ACC112 (cell line): Measurements from ENCODE around the gene PPP1R14C.

Source experiments
- H2AFZ ChIP-seq: fragments of 200-600 bp; sonication (generic); one replicate; pipeline ENCODE4 v1.6.0; 2017; ENCODE audit warnings: antibody characterized with exemption, low read length; ENCODE audit not compliant: unreplicated experiment
- H3K27ac ChIP-seq: fragments of 200-600 bp; sonication (generic); 2 replicates; pipeline ENCODE4 v1.5.1; 2014; ENCODE audit warnings: low read depth, mild to moderate bottlenecking, antibody characterized with exemption, low read length, moderate library complexity
- H3K27me3 ChIP-seq: fragments of 200-600 bp; sonication (generic); 2 replicates; pipeline ENCODE4 v1.6.1; 2014; ENCODE audit warnings: mild to moderate bottlenecking, antibody characterized with exemption, low read length, moderate library complexity, mixed read lengths; ENCODE audit not compliant: insufficient read depth
- H3K36me3 ChIP-seq: fragments of 200-600 bp; sonication (generic); 2 replicates; pipeline ENCODE4 v1.6.1; 2016; ENCODE audit warnings: mild to moderate bottlenecking, antibody characterized with exemption, low read length, moderate library complexity, mixed read lengths; ENCODE audit not compliant: insufficient read depth
- H3K4me1 ChIP-seq: fragments of 200-600 bp; sonication (generic); one replicate; pipeline ENCODE4 v1.6.1; 2016; ENCODE audit warnings: low read length, mixed read lengths; ENCODE audit not compliant: insufficient read depth, unreplicated experiment, control insufficient read depth
- H3K4me3 ChIP-seq: fragments of 200-600 bp; sonication (generic); 2 replicates; pipeline ENCODE4 v1.5.1; 2014; ENCODE audit warnings: mild to moderate bottlenecking, low read depth, low read length
- H3K79me2 ChIP-seq: fragments of 200-600 bp; sonication (generic); one replicate; pipeline ENCODE4 v1.6.0; 2016; ENCODE audit warnings: low read length; ENCODE audit not compliant: control insufficient read depth, unreplicated experiment, insufficient read depth

Gene PPP1R14C

GRCh38 chr6:150203378-150203777 lies 60.5 kb downstream of the PPP1R14C start:
- Histone ChIP-seq H3K27me3 (no peaks in the 10 kb centered on the region), H3K27ac (no peak overlapping the region), H3K4me3 (no peak overlapping the region), H3K4me1 (peaks cover 6% of the 10 kb centered on the region), H2AFZ (no peak overlapping the region), H3K36me3 (no peaks in the 10 kb centered on the region), H3K79me2 (no peaks in the 10 kb centered on the region)

- H3K27ac ChIP-seq, result no peak overlapping the region
- no peaks in the 10 kb centered on the region for H3K79me2 ChIP-seq
- no peak overlapping the region for H2AFZ ChIP-seq
- H3K36me3 ChIP-seq, result no peaks in the 10 kb centered on the region
- H3K27me3 ChIP-seq, result no peaks in the 10 kb centered on the region
- peaks cover 8% of the 10 kb centered on the region for H3K4me1 ChIP-seq
- no peak overlapping the region for H3K4me3 ChIP-seq
These were observed 61.2 kb downstream of the PPP1R14C start for GRCh38 chr6:150203871-150204545.

- Histone ChIP-seq H3K27me3 (no peaks in the 10 kb centered on the region), H2AFZ (no peak overlapping the region)
These were observed 62.0 kb downstream of the PPP1R14C start for GRCh38 chr6:150204705-150205472.

GRCh38 chr6:150207931-150208570 lies 65.2 kb downstream of the PPP1R14C start:
- H3K4me1 ChIP-seq, result peaks cover 8% of the 10 kb centered on the region
- no peak overlapping the region for H2AFZ ChIP-seq
- no peak overlapping the region for H3K27ac ChIP-seq
- H3K27me3 ChIP-seq, result no peaks in the 10 kb centered on the region
- H3K4me3 ChIP-seq, result no peak overlapping the region
- H3K79me2 ChIP-seq, result no peaks in the 10 kb centered on the region
- H3K36me3 ChIP-seq, result no peaks in the 10 kb centered on the region

More at GRCh38 chr6:150204705-150205472, 62.0 kb downstream of the PPP1R14C start:
- peaks cover 8% of the 10 kb centered on the region for H3K4me1 ChIP-seq
- H3K79me2 ChIP-seq, result no peaks in the 10 kb centered on the region
- H3K4me3 ChIP-seq, result no peak overlapping the region
- no peaks in the 10 kb centered on the region for H3K36me3 ChIP-seq
- H3K27ac ChIP-seq, result no peak overlapping the region

- H3K4me1 ChIP-seq, result peaks cover 8% of the 10 kb centered on the region
- H3K27me3 ChIP-seq, result 0 out of 2 replicates have a peak, but pooled peaks cover under 1% of the 10 kb centered on the region
- no peak overlapping the region for H2AFZ ChIP-seq
- no peaks in the 10 kb centered on the region for H3K36me3 ChIP-seq
- H3K79me2 ChIP-seq, result no peaks in the 10 kb centered on the region
- H3K27ac ChIP-seq, result no peak overlapping the region
- H3K4me3 ChIP-seq, result no peak overlapping the region
These were observed 65.9 kb downstream of the PPP1R14C start for GRCh38 chr6:150208611-150209352.

- H3K27me3 ChIP-seq, result 0 out of 2 replicates have a peak, but pooled peaks cover 5% of the 10 kb centered on the region
- H3K4me3 ChIP-seq, result no peak overlapping the region
- peaks cover 8% of the 10 kb centered on the region for H3K4me1 ChIP-seq
- H3K79me2 ChIP-seq, result no peaks in the 10 kb centered on the region
- H3K27ac ChIP-seq, result no peak overlapping the region
- H2AFZ ChIP-seq, result no peak overlapping the region
- H3K36me3 ChIP-seq, result no peaks in the 10 kb centered on the region
These were observed 66.6 kb downstream of the PPP1R14C start for GRCh38 chr6:150209415-150209814.

GRCh38 chr6:150211700-150212511 lies 69.1 kb downstream of the PPP1R14C start:
- H3K79me2 ChIP-seq, result no peaks in the 10 kb centered on the region
- no peak overlapping the region for H2AFZ ChIP-seq
- peaks cover 8% of the 10 kb centered on the region for H3K4me1 ChIP-seq
- H3K36me3 ChIP-seq, result no peaks in the 10 kb centered on the region
- H3K27me3 ChIP-seq, result 0 out of 2 replicates have a peak, but pooled peaks cover 5% of the 10 kb centered on the region
- no peak overlapping the region for H3K4me3 ChIP-seq
- no peak overlapping the region for H3K27ac ChIP-seq

GRCh38 chr6:150212778-150213177 lies 69.9 kb downstream of the PPP1R14C start:
- no peak overlapping the region for H2AFZ ChIP-seq
- no peaks in the 10 kb centered on the region for H3K79me2 ChIP-seq
- no peaks in the 10 kb centered on the region for H3K36me3 ChIP-seq
- no peak overlapping the region for H3K4me3 ChIP-seq
- peaks cover 7% of the 10 kb centered on the region for H3K4me1 ChIP-seq
- 0 out of 2 replicates have a peak, but pooled peaks cover 5% of the 10 kb centered on the region for H3K27me3 ChIP-seq
- H3K27ac ChIP-seq, result no peak overlapping the region

GRCh38 chr6:150213301-150213700 lies 70.5 kb downstream of the PPP1R14C start:
- no peaks in the 10 kb centered on the region for H3K79me2 ChIP-seq

More at GRCh38 chr6:150213301-150213700, 70.5 kb downstream of the PPP1R14C start:
- H3K36me3 ChIP-seq, result no peaks in the 10 kb centered on the region
- H2AFZ ChIP-seq, result no peak overlapping the region
- H3K27me3 ChIP-seq, result 0 out of 2 replicates have a peak, but pooled peaks cover 5% of the 10 kb centered on the region
- H3K4me1 ChIP-seq, result peaks cover 3% of the 10 kb centered on the region
- no peak overlapping the region for H3K27ac ChIP-seq
- H3K4me3 ChIP-seq, result no peak overlapping the region
